Activated CD4-positive, alpha-beta T cell treated with anti-CD3 and anti-CD28 coated beads, Interleukin-2, amount 50 U/mL, for 4 hours (primary cell): ENCODE data around the gene ZNF346.
A peak's percentile ranks its signal among the peaks of the same experiment; 100 is the strongest.
"Not testable (repeated sequence)": the region's sequence is repeated elsewhere in the genome, so short reads cannot be mapped to it uniquely, and the experiment has no call there.

ENCODE experiments used
- DNase-seq, 2 experiments: peaks; one replicate each; pipeline ENCODE4 v3.0.0-alpha.2; 2020

Gene ZNF346

GRCh38 chr5:177022386-177023302 is at the start of gene ZNF346:
TSS of gene ZNF346 (plus strand) at chr5:177022696. CDS start at chr5:177022739, 43 bp downstream.
- peak; percentile 89 to 90 for DNase-seq

GRCh38 chr5:176979669-176980068 is 42.8 kb upstream of the ZNF346 start:
- DNase-seq: no peak

GRCh38 chr5:176980818-176981217 is 41.7 kb upstream of the ZNF346 start:
- DNase-seq: no peak

- DNase-seq: not testable (repeated sequence)
These were observed 39.4 kb upstream of the ZNF346 start for GRCh38 chr5:176983112-176983511.

- DNase-seq: not testable (repeated sequence)
These were observed 38.9 kb upstream of the ZNF346 start for GRCh38 chr5:176983593-176983992.

- not testable (repeated sequence) for DNase-seq
These were observed 38.3 kb upstream of the ZNF346 start for GRCh38 chr5:176984176-176984575.

- DNase-seq: peak in 1 of 2 experiments; percentile 6
These were observed 37.0 kb upstream of the ZNF346 start for GRCh38 chr5:176985516-176985915.

GRCh38 chr5:176986280-176986679 is 36.2 kb upstream of the ZNF346 start:
- DNase-seq: no peak

GRCh38 chr5:176987583-176987982 is 34.9 kb upstream of the ZNF346 start:
- DNase-seq: no peak

GRCh38 chr5:176993081-176993480 is 29.4 kb upstream of the ZNF346 start:
- not testable (repeated sequence) for DNase-seq

- DNase-seq: no peak
These were observed 27.9 kb upstream of the ZNF346 start for GRCh38 chr5:176994460-176995121.

- DNase-seq: no peak
These were observed 27.4 kb upstream of the ZNF346 start for GRCh38 chr5:176995122-176995490.

GRCh38 chr5:176995896-176996767 is 26.4 kb upstream of the ZNF346 start:
- no peak for DNase-seq

- no peak for DNase-seq
These were observed 25.7 kb upstream of the ZNF346 start for GRCh38 chr5:176996780-176997179.

GRCh38 chr5:176998828-176999227 is 23.7 kb upstream of the ZNF346 start:
- no peak for DNase-seq

- not testable (repeated sequence) for DNase-seq
These were observed 23.0 kb upstream of the ZNF346 start for GRCh38 chr5:176999526-176999925.

- DNase-seq: no peak
These were observed 18.8 kb upstream of the ZNF346 start for GRCh38 chr5:177003649-177004048.

GRCh38 chr5:177004961-177005360 is 17.5 kb upstream of the ZNF346 start:
- no peak for DNase-seq

GRCh38 chr5:177005619-177006264 is 16.8 kb upstream of the ZNF346 start:
- DNase-seq: peak; percentile 60 to 68

- peak; percentile 88 for DNase-seq
These were observed 16.1 kb upstream of the ZNF346 start, which contains the start of gene UIMC1 for GRCh38 chr5:177006265-177006972. TSS of gene UIMC1 (minus strand) at chr5:177006779. CDS start at chr5:176982615, 24,164 bp downstream.

- no peak for DNase-seq
These were observed 13.8 kb upstream of the ZNF346 start for GRCh38 chr5:177008716-177009115.

- no peak for DNase-seq
These were observed 12.3 kb upstream of the ZNF346 start for GRCh38 chr5:177010153-177010552.
